ENCODE measurements around the gene CNTNAP2.

Gene CNTNAP2

GRCh38 chr7:146788008-146788407 lies 671.4 kb downstream of the CNTNAP2 start:
- DNase-seq = no peak

GRCh38 chr7:146791344-146792285 lies 675.0 kb downstream of the CNTNAP2 start:
- no peak for DNase-seq

- no peak for DNase-seq
Measured at GRCh38 chr7:146804620-146805019, 688.0 kb downstream of the CNTNAP2 start.

GRCh38 chr7:146805082-146805481 lies 688.5 kb downstream of the CNTNAP2 start:
- DNase-seq = no peak

GRCh38 chr7:146826329-146826728 lies 709.7 kb downstream of the CNTNAP2 start:
- no peak for DNase-seq

GRCh38 chr7:146830686-146831085 lies 714.1 kb downstream of the CNTNAP2 start:
- no peak for DNase-seq

GRCh38 chr7:146831875-146832274 lies 715.3 kb downstream of the CNTNAP2 start:
- no peak for DNase-seq

- no peak for DNase-seq
Measured at GRCh38 chr7:146844405-146844804, 727.8 kb downstream of the CNTNAP2 start.

- DNase-seq = no peak
Measured at GRCh38 chr7:146858690-146859089, 742.1 kb downstream of the CNTNAP2 start.

- DNase-seq = no peak
Measured at GRCh38 chr7:146861701-146862100, 745.1 kb downstream of the CNTNAP2 start.

- no peak for DNase-seq
Measured at GRCh38 chr7:146862415-146862814, 745.8 kb downstream of the CNTNAP2 start.

- DNase-seq = no peak
Measured at GRCh38 chr7:146864644-146865043, 748.0 kb downstream of the CNTNAP2 start.

GRCh38 chr7:146865696-146866095 lies 749.1 kb downstream of the CNTNAP2 start:
- DNase-seq = no peak

- DNase-seq = no peak
Measured at GRCh38 chr7:146874722-146875121, 758.1 kb downstream of the CNTNAP2 start.

GRCh38 chr7:146875237-146875785 lies 758.7 kb downstream of the CNTNAP2 start:
- DNase-seq = no peak

GRCh38 chr7:146875981-146876380 lies 759.4 kb downstream of the CNTNAP2 start:
- DNase-seq = no peak

- DNase-seq = no peak
Measured at GRCh38 chr7:146876411-146876810, 759.8 kb downstream of the CNTNAP2 start.

- no peak for DNase-seq
Measured at GRCh38 chr7:146878901-146879300, 762.3 kb downstream of the CNTNAP2 start.

GRCh38 chr7:146885231-146885630 lies 768.6 kb downstream of the CNTNAP2 start:
- no peak for DNase-seq

GRCh38 chr7:146889806-146890555 lies 773.4 kb downstream of the CNTNAP2 start:
- no peak for DNase-seq

GRCh38 chr7:146892151-146892550 lies 775.5 kb downstream of the CNTNAP2 start:
- no peak for DNase-seq

- DNase-seq = no peak
Measured at GRCh38 chr7:146894927-146895326, 778.3 kb downstream of the CNTNAP2 start.

- no peak for DNase-seq
Measured at GRCh38 chr7:146902266-146902665, 785.7 kb downstream of the CNTNAP2 start.

GRCh38 chr7:146902728-146903127 lies 786.1 kb downstream of the CNTNAP2 start:
- DNase-seq = no peak

All from activated CD4-positive, alpha-beta T cell treated with anti-CD3 and anti-CD28 coated beads, Interleukin-2, Interleukin-6, amounts not matched to agents 100 ng/mL and 50 ng/mL, durations not matched to agents 16 hours and 8 hours (primary cell).